ENCODE results near the gene INPP5A.
"Not testable (repeated sequence)": the region's sequence is repeated elsewhere in the genome, so short reads cannot be mapped to it uniquely, and the experiment has no call there.

The INPP5A gene

DNA sequence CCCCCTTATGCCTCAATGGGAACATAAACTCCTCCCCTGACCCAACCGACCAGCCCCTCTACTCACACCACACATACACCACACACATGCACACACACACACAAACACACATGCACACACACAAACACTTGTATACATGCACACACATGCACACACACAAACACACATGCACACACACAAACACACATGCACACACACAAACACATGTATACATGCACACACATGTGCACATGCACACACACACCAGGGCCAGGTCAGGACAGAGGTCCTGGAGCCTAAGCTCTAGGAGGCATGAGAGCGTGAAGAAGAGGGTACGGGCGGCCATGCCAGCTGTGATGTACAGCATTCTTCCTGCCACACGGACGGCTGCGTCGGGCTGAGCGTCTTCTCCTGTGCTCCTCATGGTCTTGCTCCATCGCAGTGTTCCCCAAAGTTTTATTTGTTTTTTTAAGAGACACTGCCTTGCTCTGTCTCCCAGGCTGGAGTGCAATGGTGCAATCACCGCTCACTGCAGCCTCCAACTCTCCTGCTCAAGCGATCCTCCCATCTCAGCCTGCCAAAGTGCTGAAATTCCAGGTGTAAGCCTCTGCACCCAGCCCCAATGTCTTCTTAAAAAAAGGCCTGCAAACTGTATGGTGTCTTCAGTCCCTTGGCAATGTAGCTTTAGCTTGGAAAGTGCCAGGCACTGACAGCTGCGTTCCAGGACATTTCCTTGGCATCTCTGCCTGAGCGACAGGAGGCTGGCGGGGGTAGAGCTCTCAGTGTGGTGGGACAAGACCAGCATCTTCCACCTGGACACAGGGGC is 38.8 kb upstream of the INPP5A start:
- H3K4me3 Mint-ChIP-seq = no peak overlapping the region
- H3K4me1 Mint-ChIP-seq = no peaks in the 10 kb centered on the region
- H3K9me3 Mint-ChIP-seq = no peaks in the 10 kb centered on the region
- ATAC-seq (no peak), DNase-seq (no peak)
- H3K27me3 Mint-ChIP-seq = peaks cover 2% of the 10 kb centered on the region
- no peak overlapping the region for H3K27ac Mint-ChIP-seq
- H3K36me3 Mint-ChIP-seq (ENCODE audit: low read depth) = no peaks in the 10 kb centered on the region

DNA sequence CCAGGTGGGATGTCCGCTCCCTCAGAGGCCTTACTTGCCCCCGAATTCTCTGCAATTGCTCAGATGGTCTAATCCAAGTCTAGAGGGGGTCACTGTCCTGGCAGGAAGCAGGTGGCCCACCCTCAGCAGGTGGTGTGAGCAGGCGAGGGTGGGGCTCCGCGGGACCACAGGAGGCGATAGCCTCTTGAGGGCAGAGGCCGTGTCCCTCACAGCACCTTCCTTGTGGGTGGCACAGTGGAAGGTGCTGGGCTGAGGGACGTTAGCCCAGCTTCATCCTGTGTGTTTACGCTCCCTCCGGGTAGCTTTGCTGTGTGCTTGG is 38.3 kb upstream of the INPP5A start:
- H3K36me3 Mint-ChIP-seq (ENCODE audit: low read depth) = no peaks in the 10 kb centered on the region
- peaks cover 2% of the 10 kb centered on the region for H3K27me3 Mint-ChIP-seq
- no peak for DNase-seq
- H3K4me3 Mint-ChIP-seq = no peak overlapping the region
- H3K27ac Mint-ChIP-seq = no peak overlapping the region
- ATAC-seq = no peak
- H3K9me3 Mint-ChIP-seq = no peaks in the 10 kb centered on the region
- H3K4me1 Mint-ChIP-seq = no peaks in the 10 kb centered on the region

DNA sequence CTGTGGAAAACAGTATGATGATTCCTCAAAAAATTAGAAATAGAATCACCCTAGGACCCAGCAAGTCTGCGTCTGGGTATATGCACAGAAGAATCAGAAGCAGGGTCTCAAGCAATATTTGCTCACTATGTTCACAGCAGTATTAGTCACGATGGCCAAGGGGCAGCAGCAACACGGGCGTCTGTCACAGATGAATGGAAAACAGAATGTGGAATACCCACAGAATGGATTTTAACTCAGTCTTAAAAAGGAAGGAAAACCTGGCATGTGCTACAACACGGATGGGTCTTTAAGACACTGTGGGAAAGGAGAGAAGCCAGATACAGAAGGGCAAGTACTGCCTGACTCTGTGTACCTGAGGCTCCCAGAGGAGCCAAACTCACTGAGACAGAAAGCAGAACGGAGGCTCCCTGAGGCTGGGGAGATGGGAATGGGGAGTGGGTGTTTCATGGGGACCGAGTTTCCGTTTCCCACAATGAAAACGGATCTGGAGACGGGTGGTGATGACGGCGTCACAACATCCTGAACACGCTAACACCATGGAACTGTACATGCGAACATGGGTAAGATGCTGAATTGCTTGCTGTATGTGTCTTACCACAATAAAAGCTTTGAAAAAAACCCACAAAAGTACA is 36.7 kb upstream of the INPP5A start:
- Mint-ChIP-seq H3K4me3 (no peak overlapping the region), H3K27me3 (peaks cover 2% of the 10 kb centered on the region)

DNA sequence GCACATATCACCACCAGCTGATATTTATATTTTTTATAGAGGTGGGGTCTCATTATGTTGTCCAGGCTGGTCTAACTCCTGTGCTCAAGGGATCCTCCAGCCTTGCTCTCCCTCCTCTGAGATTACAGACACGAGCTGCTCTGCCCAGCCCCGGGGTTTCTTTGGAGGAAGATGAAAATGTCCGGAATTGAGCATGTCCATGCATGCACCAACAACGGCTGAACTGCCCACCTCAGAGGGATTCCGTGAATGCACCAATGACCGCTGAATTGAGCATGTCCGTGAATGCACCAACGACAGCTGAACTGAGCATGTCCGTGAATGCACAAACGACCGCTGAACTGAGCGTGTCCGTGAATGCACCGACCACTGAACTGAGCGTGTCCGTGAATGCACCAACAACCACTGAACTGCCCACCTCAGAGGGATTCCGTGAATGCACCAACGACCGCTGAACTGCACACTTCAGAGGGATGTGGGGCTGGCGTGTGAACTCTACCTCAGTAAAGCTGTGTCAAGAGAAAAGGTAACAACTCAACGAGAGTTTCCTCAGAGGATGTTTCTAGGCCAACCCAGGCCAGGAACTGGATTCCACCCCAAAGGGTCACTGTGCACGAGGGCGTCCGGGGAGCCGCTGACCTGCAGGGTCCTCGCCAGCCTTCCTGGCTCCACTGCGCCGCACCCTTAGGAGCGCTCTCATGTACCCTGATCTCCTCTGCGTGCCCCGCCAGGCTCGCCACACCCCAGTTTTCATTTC is 34.9 kb upstream of the INPP5A start:
- Mint-ChIP-seq H3K9me3 (no peaks in the 10 kb centered on the region), H3K27ac (no peak overlapping the region), H3K36me3 (ENCODE audit: low read depth) (no peaks in the 10 kb centered on the region), H3K4me3 (no peak overlapping the region), H3K4me1 (no peaks in the 10 kb centered on the region), H3K27me3 (peaks cover 2% of the 10 kb centered on the region)
- DNase-seq (no peak), ATAC-seq (no peak)

More for the DNA sequence above, 36.7 kb upstream of the INPP5A start:
- H3K4me1 Mint-ChIP-seq = no peaks in the 10 kb centered on the region
- no peak for ATAC-seq
- DNase-seq = no peak
- H3K9me3 Mint-ChIP-seq = no peaks in the 10 kb centered on the region
- no peaks in the 10 kb centered on the region for H3K36me3 Mint-ChIP-seq (ENCODE audit: low read depth)
- H3K27ac Mint-ChIP-seq = no peak overlapping the region

DNA sequence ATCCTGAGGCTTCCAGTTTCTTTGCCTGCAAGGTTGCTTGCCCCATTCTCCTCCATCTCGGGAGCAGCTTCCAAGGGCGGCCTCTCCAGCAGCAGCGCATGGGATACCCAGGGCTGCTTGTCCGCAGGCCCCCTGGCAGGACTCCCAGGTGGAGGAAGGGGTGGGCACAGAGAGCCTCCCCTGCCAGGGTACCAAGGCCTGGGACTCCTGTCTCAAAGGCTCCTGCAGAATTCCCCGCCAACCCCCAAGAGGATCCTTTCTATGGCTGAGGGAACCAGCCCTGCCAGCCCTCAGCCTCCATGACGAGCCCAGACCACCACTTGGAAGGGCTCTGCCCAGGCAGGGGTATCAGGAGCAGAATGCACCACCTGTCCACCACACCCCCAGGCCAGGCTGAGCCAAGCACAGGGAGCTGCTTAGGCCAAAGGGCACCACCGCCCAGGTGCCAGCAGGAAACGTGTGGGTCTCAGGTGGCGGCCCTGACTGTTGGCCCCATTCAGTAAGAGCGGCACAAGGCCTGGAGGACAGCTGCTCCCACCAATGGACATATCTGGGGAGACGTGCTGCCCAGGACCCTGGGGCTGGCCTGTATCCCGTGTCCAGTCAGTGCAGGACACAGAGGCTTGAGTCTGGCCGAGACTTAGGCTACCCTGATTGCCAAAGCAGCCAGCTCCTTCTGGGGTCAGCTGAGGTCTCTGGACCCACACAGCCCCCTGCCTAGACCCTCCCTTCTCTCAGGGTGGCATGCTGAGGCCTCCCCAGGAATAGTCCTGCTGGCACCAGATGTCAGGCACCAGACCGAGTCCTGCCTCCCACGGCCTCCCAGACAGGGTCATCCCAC is 33.8 kb upstream of the INPP5A start:
- Mint-ChIP-seq H3K27me3 (no peaks in the 10 kb centered on the region), H3K4me1 (no peaks in the 10 kb centered on the region)
- no peak for DNase-seq

DNA sequence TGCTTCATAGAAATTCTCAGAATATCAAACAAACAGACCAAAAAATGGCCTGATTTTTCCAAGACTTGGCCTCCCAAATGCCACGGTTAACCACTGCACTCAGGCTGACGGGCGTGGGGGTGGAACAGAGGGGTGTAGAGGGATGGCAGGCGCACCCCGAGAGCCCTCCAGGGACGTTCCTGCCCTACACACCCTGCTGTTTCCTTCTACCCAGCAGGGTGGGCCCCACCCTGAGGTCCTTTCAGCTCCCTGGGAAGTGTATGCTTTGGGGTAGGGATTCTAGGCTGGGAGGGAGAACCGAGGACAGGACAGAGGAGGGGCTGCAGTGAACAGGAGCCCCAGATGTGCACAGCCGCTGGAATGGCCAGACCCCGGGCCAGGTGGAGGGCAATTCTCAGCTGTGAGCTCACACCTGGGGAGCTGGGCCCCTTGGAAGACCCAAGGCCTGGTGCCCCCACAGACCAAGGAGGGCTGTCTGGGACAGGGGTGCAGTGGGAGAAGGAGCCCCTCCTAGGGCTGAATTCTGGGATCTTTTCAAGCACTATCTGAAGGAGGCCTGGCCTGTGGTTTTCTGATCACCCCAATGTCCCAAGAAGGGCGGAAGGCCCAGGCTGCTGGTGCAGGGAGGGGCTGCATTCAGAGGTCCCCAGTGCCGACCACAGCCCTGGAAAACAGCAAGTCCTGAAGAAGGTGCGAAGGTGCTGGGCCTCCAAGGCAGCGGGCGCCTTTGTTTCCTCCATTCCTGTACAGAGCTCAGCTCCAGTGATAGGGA is 32.9 kb upstream of the INPP5A start:
- Mint-ChIP-seq H3K4me1 (no peaks in the 10 kb centered on the region), H3K27ac (no peak overlapping the region), H3K36me3 (ENCODE audit: low read depth) (no peaks in the 10 kb centered on the region), H3K27me3 (no peaks in the 10 kb centered on the region), H3K4me3 (no peak overlapping the region), H3K9me3 (no peaks in the 10 kb centered on the region)
- ATAC-seq = peak; percentile 27
- no peak for DNase-seq

More for the DNA sequence above, 33.8 kb upstream of the INPP5A start:
- no peak overlapping the region for H3K27ac Mint-ChIP-seq
- no peak overlapping the region for H3K4me3 Mint-ChIP-seq
- ATAC-seq = no peak
- no peaks in the 10 kb centered on the region for H3K9me3 Mint-ChIP-seq
- no peaks in the 10 kb centered on the region for H3K36me3 Mint-ChIP-seq (ENCODE audit: low read depth)

DNA sequence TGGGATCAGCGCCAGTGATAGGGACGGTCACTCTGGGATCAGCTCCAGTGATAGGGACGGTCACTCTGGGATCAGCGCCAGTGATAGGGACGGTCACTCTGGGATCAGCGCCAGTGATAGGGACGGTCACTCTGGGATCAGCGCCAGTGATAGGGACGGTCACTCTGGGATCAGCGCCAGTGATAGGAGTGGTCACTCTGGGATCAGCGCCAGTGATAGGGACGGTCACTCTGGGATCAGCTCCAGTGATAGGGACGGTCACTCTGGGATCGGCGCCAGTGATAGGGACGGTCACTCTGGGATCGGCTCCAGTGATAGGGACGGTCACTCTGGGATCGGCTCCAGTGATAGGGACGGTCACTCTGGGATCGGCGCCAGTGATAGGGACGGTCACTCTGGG is 32.0 kb upstream of the INPP5A start:
- ATAC-seq = not testable (repeated sequence)

DNA sequence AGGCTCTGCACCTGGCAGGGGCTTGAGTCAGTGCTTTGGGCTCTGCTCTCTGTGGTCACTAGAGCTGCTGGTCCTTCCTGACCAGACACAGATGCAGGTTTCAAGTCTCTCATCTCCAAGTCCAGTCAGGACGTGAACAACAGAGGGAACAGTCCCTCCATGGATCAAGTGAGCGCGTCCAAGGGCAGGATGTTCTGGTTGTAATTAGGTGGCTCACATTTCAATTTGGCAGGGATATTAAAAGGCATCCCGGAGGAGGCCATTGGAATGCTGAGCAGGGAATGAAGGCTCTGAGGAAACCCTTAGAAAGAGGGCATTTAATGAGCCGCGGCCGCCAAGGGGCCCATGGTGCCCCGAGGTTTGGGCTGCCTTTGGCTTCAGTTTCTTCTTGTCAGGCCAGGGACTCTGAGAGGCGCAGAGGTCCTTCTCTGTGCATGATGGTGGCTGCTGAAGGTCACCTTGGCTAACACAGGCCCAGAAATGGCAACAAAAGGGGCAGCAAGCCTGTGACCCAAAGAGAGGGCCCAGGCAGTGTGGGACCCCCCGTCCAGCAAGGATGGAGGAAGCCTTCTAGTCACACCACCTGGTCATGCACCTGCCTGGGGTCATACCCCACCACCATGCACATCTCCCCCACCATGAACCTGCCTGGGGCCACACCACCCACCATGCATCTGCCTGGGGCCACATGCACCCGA is 30.7 kb upstream of the INPP5A start:
- Mint-ChIP-seq H3K27ac (no peak overlapping the region), H3K4me1 (no peaks in the 10 kb centered on the region), H3K36me3 (ENCODE audit: low read depth) (no peaks in the 10 kb centered on the region), H3K27me3 (no peaks in the 10 kb centered on the region), H3K9me3 (no peaks in the 10 kb centered on the region), H3K4me3 (no peak overlapping the region)
- DNase-seq (no peak), ATAC-seq (no peak)

More for the DNA sequence above, 32.0 kb upstream of the INPP5A start:
- not testable (repeated sequence) for H3K9me3 Mint-ChIP-seq; H3K4me3 Mint-ChIP-seq; H3K27ac Mint-ChIP-seq; H3K4me1 Mint-ChIP-seq; H3K36me3 Mint-ChIP-seq (ENCODE audit: low read depth); H3K27me3 Mint-ChIP-seq; DNase-seq

DNA sequence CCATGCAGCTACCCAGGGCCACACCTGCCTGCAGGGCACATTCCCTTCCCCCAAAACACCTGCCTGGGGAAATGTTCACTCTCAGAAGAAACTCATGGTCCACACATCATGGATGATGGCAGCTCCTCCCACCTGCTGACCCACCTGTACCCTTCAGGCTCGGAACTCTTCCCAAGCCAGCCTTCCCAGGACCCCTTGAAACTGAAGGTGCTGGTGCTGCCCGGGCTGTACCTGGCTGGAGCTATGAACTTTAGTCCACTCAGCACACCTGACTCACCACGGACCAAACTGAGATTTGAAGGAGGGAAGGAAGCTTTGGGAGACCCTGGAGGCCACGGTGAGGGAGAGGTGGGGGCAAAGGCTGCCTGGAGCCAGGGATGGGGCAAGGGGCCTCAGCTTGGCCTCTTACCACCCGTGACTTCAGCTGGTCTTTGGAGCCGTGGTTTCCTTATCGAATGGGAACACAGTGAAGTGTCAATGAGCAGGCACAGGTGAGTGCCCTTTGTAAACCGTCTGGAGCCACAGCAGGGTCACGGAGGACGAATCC is 30.1 kb upstream of the INPP5A start:
- DNase-seq (no peak), ATAC-seq (no peak)
- Mint-ChIP-seq H3K4me1 (no peaks in the 10 kb centered on the region), H3K36me3 (ENCODE audit: low read depth) (no peaks in the 10 kb centered on the region), H3K27me3 (no peaks in the 10 kb centered on the region), H3K4me3 (no peak overlapping the region), H3K27ac (no peak overlapping the region), H3K9me3 (no peaks in the 10 kb centered on the region)

DNA sequence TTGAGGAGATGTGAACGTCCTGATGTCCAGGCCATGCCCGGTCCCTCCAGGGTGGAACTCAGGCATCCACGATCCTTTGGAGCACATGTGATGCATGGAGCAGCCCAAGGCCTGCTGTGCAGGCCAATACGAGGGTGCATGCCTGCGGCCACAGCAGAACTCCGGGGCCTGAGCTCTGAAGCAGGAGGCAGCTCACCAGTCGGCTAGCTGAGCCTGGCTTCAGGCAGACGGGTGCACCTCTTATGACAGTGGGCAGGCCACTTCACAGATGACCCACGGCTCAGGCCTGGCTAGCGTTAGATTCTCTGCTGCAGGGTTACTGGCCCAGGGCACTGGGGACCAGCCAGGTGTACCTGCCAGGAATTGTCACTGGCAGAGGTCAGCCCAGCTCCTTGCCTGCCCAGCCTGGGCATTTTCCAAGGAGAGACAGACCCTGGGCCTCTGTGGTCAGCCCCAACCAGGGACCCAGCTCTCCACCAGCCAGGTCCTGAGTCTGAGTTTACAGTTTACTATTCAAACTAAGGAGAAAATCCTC is 29.6 kb upstream of the INPP5A start:
- Mint-ChIP-seq H3K27me3 (no peaks in the 10 kb centered on the region), H3K9me3 (no peaks in the 10 kb centered on the region), H3K27ac (no peak overlapping the region), H3K4me1 (no peaks in the 10 kb centered on the region), H3K4me3 (no peak overlapping the region), H3K36me3 (ENCODE audit: low read depth) (no peaks in the 10 kb centered on the region)
- ATAC-seq (no peak), DNase-seq (no peak)

DNA sequence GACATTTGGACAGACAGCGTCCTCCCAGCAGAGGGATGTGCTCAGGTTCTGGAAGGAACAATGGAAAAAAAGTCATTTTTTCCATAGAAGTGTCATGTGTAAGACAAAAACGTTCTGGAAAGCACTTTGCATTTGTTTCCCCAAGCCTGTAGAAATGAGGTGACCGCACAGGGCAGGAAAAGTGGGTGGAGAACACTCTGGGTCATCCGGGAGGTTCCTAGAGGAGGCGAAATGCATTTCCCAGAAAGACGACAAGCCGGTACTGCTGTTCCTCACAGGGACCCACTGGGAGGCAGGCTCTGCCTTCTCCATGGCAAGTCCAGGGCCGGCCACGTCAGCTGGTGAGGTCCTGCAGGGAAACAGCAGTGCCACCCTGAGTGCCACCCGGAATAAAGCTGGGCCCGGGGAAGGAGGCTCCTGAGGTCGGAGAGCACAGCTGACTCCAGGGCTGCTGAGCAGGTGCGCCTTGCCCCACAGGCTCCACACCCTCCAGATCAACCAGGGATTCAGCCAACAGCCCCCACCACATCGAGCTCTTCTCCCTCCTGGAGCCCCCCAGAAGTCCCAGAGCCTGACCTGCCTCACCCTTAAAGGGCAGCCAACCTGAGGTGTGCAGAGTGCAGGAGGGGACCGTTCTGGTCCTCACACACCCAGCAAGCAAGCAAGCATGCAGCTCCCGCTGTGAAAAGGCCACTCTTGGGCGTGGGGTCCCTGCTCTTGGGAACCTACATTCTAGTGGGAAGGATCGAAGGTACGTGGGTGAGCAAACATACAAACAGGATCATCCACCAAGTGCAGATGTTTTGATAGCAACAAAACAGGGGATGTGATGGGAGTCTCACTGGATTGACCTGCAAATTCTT is 28.8 kb upstream of the INPP5A start:
- DNase-seq (no peak), ATAC-seq (no peak)
- Mint-ChIP-seq H3K4me3 (no peak overlapping the region), H3K27ac (no peak overlapping the region), H3K36me3 (ENCODE audit: low read depth) (no peaks in the 10 kb centered on the region), H3K27me3 (no peaks in the 10 kb centered on the region), H3K4me1 (no peaks in the 10 kb centered on the region), H3K9me3 (no peaks in the 10 kb centered on the region)

DNA sequence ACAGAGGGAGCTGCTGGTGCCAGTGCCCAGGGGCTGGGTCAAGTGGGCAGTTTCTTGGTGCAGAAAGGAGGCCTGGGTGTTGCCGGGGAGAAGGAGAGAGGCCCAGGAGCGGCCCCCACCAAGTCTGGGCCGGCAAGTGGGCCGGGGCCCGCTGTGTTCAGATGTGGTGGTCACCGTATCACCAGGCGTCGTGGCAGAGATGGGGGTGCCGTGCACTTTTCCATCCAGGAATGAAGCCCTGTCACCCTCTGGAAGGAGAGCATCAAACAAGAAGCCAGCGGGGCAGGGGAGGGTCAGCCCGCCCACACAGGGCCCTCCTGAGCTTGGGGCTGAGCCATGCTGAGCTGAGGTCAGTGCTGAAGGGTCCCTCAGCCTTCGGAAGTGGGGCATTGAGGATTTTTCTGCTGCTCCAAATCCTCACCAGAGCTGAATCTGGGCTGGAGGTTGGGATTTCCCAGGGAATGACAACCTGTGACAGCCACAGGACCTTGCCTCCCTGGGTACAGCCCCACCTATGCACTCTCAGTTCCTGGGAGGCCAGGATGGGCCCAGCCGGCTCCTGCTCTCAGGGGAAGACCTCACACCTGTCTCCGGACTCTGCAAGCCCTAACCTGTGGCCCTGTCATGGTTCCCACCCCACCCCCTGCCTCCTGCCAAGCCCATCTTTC is 27.9 kb upstream of the INPP5A start:
- no peak for ATAC-seq
- H3K4me3 Mint-ChIP-seq = no peak overlapping the region
- H3K4me1 Mint-ChIP-seq = no peaks in the 10 kb centered on the region

More for the DNA sequence above, 27.9 kb upstream of the INPP5A start:
- H3K27ac Mint-ChIP-seq = no peak overlapping the region
- no peaks in the 10 kb centered on the region for H3K36me3 Mint-ChIP-seq (ENCODE audit: low read depth)
- DNase-seq = no peak
- H3K27me3 Mint-ChIP-seq = no peaks in the 10 kb centered on the region
- H3K9me3 Mint-ChIP-seq = no peaks in the 10 kb centered on the region
